Esophagus squamous epithelium (tissue), 4 donors: Measurements from ENCODE around the gene BFSP1.

Source experiments
- POLR2A ChIP-seq, 4 donors: fragments of 450-650 bp; IDR thresholded peaks; one replicate each; pipeline ENCODE4 v1.6.1; 2017; ENCODE audit warnings: antibody characterized with exemption in 4 of 4, mild to moderate bottlenecking in 4 of 4, moderate library complexity in 3 of 4
- TF ChIP-seq, protein P1 (sequence below), 6 experiments: fragments of 450-650 bp in 4 of 6; fragments of 200-600 bp in 2 of 6; sonication (generic) in 2 of 6; IDR thresholded peaks; one replicate each; pipeline ENCODE4 v1.5.1; 2016 to 2019; ENCODE audit warnings: antibody characterized with exemption in 6 of 6, mild to moderate bottlenecking in 4 of 6, moderate library complexity in 4 of 6

- TF ChIP-seq, protein P1, sequence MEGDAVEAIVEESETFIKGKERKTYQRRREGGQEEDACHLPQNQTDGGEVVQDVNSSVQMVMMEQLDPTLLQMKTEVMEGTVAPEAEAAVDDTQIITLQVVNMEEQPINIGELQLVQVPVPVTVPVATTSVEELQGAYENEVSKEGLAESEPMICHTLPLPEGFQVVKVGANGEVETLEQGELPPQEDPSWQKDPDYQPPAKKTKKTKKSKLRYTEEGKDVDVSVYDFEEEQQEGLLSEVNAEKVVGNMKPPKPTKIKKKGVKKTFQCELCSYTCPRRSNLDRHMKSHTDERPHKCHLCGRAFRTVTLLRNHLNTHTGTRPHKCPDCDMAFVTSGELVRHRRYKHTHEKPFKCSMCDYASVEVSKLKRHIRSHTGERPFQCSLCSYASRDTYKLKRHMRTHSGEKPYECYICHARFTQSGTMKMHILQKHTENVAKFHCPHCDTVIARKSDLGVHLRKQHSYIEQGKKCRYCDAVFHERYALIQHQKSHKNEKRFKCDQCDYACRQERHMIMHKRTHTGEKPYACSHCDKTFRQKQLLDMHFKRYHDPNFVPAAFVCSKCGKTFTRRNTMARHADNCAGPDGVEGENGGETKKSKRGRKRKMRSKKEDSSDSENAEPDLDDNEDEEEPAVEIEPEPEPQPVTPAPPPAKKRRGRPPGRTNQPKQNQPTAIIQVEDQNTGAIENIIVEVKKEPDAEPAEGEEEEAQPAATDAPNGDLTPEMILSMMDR (IDR thresholded peaks at IDR 0.05), result no peak
- TF ChIP-seq POLR2A (IDR thresholded peaks at IDR 0.05), result no peak
These were observed 29.1 kb downstream of the BFSP1 start for GRCh38 chr20:17502105-17502504.
